Right lobe of liver (tissue), 4 donors: ENCODE data around the gene PHF2.
"Not testable (repeated sequence)": the region's sequence is repeated elsewhere in the genome, so short reads cannot be mapped to it uniquely, and the experiment has no call there.

Experiments used
- CTCF ChIP-seq, 4 donors: fragments of 200-600 bp in 3 of 4; fragments of 450-650 bp in 1 of 4; IDR thresholded peaks; one replicate each; pipeline versions ENCODE4 v1.5.1 to v1.8.0; 2016 to 2022; ENCODE audit warnings: antibody characterized with exemption in 4 of 4, mild to moderate bottlenecking in 2 of 4
- POLR2A ChIP-seq: fragments of 450-650 bp; IDR thresholded peaks from one replicate; pipeline ENCODE4 v1.6.1; 2017; ENCODE audit warnings: antibody characterized with exemption, mild to moderate bottlenecking
- donor health status: DM: no; HTN: no; CAD: no.
- donor health status: DM: no; HTN: no; CAD: no.
- donor health status: DM: no; HTN: yes; CAD: no.

- not testable (repeated sequence) for TF ChIP-seq CTCF (IDR thresholded peaks at IDR 0.05); POLR2A
Measured at GRCh38 chr9:93666439-93666784, 90.0 kb downstream of the PHF2 start.
